ENCODE results near the gene MPPED2. TPM values are rescaled to one million over a fixed set of nuclear protein-coding genes. Genes with fewer than 3 reads are reported as not detected.

Gene MPPED2
- total and polyA plus RNA-seq, 12 donors, result 2.1 to 28.3 (median 5.7) TPM

GRCh38 chr11:30440510-30440909 lies 145.6 kb downstream of the MPPED2 start:
- Histone ChIP-seq H3K27ac (no peak overlapping the region), H3K4me1 (replicated peaks in 1 of 2) (no peaks in the 10 kb centered on the region), H3K27me3 (no peaks in the 10 kb centered on the region), H3K9me3 (replicated peaks in 1 of 3) (no peaks in the 10 kb centered on the region), H3K4me3 (no peak overlapping the region), H3K36me3 (replicated peaks in 1 of 2) (no peaks in the 10 kb centered on the region)
- no peak for DNase-seq
- 77 to 82% (median 78%) methylated on average over 4 of the region's 4 CpGs for WGBS, 4 donors
- intact Hi-C loops (cut with DNase I), result no loop called here
- TF ChIP-seq, protein P1, sequence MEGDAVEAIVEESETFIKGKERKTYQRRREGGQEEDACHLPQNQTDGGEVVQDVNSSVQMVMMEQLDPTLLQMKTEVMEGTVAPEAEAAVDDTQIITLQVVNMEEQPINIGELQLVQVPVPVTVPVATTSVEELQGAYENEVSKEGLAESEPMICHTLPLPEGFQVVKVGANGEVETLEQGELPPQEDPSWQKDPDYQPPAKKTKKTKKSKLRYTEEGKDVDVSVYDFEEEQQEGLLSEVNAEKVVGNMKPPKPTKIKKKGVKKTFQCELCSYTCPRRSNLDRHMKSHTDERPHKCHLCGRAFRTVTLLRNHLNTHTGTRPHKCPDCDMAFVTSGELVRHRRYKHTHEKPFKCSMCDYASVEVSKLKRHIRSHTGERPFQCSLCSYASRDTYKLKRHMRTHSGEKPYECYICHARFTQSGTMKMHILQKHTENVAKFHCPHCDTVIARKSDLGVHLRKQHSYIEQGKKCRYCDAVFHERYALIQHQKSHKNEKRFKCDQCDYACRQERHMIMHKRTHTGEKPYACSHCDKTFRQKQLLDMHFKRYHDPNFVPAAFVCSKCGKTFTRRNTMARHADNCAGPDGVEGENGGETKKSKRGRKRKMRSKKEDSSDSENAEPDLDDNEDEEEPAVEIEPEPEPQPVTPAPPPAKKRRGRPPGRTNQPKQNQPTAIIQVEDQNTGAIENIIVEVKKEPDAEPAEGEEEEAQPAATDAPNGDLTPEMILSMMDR (IDR thresholded peaks at IDR 0.05), result no peak
- no peak for TF ChIP-seq POLR2A (IDR thresholded peaks at IDR 0.05)

DNA sequence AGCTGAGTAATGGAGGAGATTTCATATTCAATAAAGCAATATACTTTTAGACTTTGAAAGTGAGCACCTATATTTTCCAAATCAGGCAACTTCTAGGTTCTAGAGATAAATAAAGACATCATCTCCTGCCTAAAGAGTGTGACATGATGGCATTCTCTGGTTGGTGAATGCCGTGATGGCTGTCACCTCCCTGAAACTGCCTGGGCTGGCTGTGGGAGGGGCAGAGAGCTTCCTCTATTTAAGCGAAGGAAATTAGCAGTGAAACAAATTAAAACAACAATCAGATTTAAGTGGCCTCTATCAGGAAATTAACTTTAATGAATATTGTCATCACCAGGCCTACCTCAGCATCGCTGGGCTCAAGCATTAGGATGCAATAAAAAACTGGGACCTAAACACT lies 149.4 kb downstream of the MPPED2 start:
- TF ChIP-seq, protein P1 (IDR thresholded peaks at IDR 0.05), result no peak
- TF ChIP-seq POLR2A (IDR thresholded peaks at IDR 0.05), result no peak
- H3K36me3 ChIP-seq (replicated peaks in 1 of 2), result no peaks in the 10 kb centered on the region
- intact Hi-C loops (cut with DNase I), result no loop called here
- no peaks in the 10 kb centered on the region for H3K27me3 ChIP-seq
- no peak for DNase-seq
- no peak overlapping the region for H3K4me3 ChIP-seq
- no peaks in the 10 kb centered on the region for H3K4me1 ChIP-seq (replicated peaks in 1 of 2)
- WGBS, 4 donors, result 75 to 85% (median 79%) methylated on average over 3 of the region's 3 CpGs
- H3K27ac ChIP-seq, result no peak overlapping the region
- H3K9me3 ChIP-seq (replicated peaks in 1 of 3), result no peaks in the 10 kb centered on the region

DNA sequence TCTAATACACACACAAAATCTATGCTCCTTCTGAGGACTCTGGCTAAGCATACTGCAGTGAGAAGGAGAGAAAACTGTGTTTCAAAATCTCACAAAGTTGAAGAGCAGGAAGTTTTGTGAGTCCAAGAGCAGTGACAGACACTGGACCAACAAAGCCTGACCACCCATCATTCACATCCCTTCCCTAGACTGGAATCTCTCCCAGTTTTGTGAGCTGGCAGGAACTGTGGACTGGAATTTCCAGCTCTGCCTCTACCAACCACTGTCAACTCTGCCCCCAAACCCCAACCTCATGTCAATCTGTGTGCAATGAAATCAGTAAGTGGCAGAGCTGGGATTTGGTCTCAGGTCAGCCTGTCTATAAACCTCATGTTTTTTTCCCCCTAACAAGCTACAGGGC lies 150.7 kb downstream of the MPPED2 start:
- no peak for TF ChIP-seq POLR2A (IDR thresholded peaks at IDR 0.05)
- TF ChIP-seq, protein P1 (IDR thresholded peaks at IDR 0.05), result no peak
- H3K27me3 ChIP-seq, result no peaks in the 10 kb centered on the region
- no peaks in the 10 kb centered on the region for H3K36me3 ChIP-seq (replicated peaks in 1 of 2)
- intact Hi-C loops (cut with DNase I), result no loop called here
- no peak for DNase-seq
- H3K27ac ChIP-seq, result no peak overlapping the region
- H3K4me3 ChIP-seq, result no peak overlapping the region
- H3K4me1 ChIP-seq (replicated peaks in 1 of 2), result no peaks in the 10 kb centered on the region
- H3K9me3 ChIP-seq (replicated peaks in 1 of 3), result no peaks in the 10 kb centered on the region

DNA sequence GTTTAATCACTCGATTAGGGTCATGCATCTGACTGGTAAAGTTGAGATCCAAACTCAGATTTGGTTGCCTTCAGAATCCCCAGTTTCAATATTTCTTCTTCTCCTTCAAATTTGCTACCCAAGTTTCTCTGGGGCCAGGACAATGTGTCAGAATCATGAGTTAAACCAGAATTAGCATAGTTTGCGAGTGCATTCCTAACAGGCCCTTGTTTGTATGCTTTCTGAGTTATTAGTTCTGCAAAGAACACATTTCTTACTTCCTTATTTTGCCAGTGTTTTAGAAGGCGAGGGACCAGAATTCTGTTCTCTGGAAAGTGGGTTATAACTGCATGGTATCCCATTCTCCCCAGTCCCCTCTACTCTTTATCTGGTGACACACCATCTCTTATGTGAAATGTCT lies 151.3 kb downstream of the MPPED2 start:
- Histone ChIP-seq H3K4me3 (no peak overlapping the region), H3K36me3 (replicated peaks in 1 of 2) (no peaks in the 10 kb centered on the region), H3K27me3 (no peaks in the 10 kb centered on the region), H3K9me3 (replicated peaks in 1 of 3) (no peaks in the 10 kb centered on the region), H3K4me1 (replicated peaks in 1 of 2) (no peaks in the 10 kb centered on the region), H3K27ac (no peak overlapping the region)
- no peak for TF ChIP-seq POLR2A (IDR thresholded peaks at IDR 0.05)
- TF ChIP-seq, protein P1 (IDR thresholded peaks at IDR 0.05), result no peak
- WGBS, 4 donors, result 75 to 86% (median 81%) methylated on average over 3 of the region's 3 CpGs
- intact Hi-C loops (cut with DNase I), result no loop called here
- DNase-seq, result no peak
